Measurements from ENCODE around the gene HNRNPUL1.
A peak's percentile ranks its signal among the peaks of the same experiment; 100 is the strongest.

HNRNPUL1 gene

GRCh38 chr19:41300555-41300954 is 36.4 kb downstream of the HNRNPUL1 start:
- DNase-seq = no peak
- intact Hi-C loops (cut with DNase I) = no loop called here

GRCh38 chr19:41302624-41303351 is 38.6 kb downstream of the HNRNPUL1 start:
- DNase-seq = no peak
- intact Hi-C loops (cut with DNase I) = no loop called here

- no peak for DNase-seq
- intact Hi-C loops (cut with DNase I) = no loop called here
Measured at GRCh38 chr19:41303954-41304353, 39.8 kb downstream of the HNRNPUL1 start.

GRCh38 chr19:41304706-41305483 is 40.7 kb downstream of the HNRNPUL1 start:
- DNase-seq = no peak
- intact Hi-C loops (cut with DNase I) = no loop called here

- intact Hi-C loops (cut with DNase I) = no loop called here
- no peak for DNase-seq
Measured at GRCh38 chr19:41305927-41306793, 42.0 kb downstream of the HNRNPUL1 start.

GRCh38 chr19:41307090-41307875 is 43.1 kb downstream of the HNRNPUL1 start:
- DNase-seq = no peak
- intact Hi-C loops (cut with DNase I) = no loop called here

GRCh38 chr19:41307954-41308449 is 43.8 kb downstream of the HNRNPUL1 start:
- DNase-seq = no peak
- intact Hi-C loops (cut with DNase I) = loop anchor here (2.0 kb wide), 1 partner anchor 43 kb away; the partner anchor contains the start of gene HNRNPUL1

- DNase-seq = peak; percentile 53 to 97 (median 92)
- intact Hi-C loops (cut with DNase I) = loop anchor here (2.0 kb wide), 1 partner anchor 44 kb away; the partner anchor contains the start of gene HNRNPUL1
Measured at GRCh38 chr19:41308450-41309179, 44.4 kb downstream of the HNRNPUL1 start.

- peak in 7 of 42 donors; percentile 27 to 61 (median 41) for DNase-seq
- intact Hi-C loops (cut with DNase I) = loop anchor here (2.0 kb wide), 1 partner anchor 45 kb away; the partner anchor contains the start of gene HNRNPUL1
Measured at GRCh38 chr19:41309180-41310032, 45.2 kb downstream of the HNRNPUL1 start.

GRCh38 chr19:41310033-41310831 is 46.1 kb downstream of the HNRNPUL1 start, which contains the start of gene CCDC97:
CCDC97 (plus strand) TSS chr19:41310172; CDS start chr19:41310311, 139 bp downstream.
- peak; percentile 67 to 94 (median 88) for DNase-seq
- intact Hi-C loops (cut with DNase I) = no loop called here

GRCh38 chr19:41311072-41311471 is 46.9 kb downstream of the HNRNPUL1 start:
- intact Hi-C loops (cut with DNase I) = no loop called here
- no peak for DNase-seq

- intact Hi-C loops (cut with DNase I) = no loop called here
- DNase-seq = no peak
Measured at GRCh38 chr19:41311613-41312012, 47.4 kb downstream of the HNRNPUL1 start.

- intact Hi-C loops (cut with DNase I) = no loop called here
- no peak for DNase-seq
Measured at GRCh38 chr19:41316306-41316920, 52.2 kb downstream of the HNRNPUL1 start.

GRCh38 chr19:41318696-41319499 is 54.7 kb downstream of the HNRNPUL1 start:
- intact Hi-C loops (cut with DNase I) = no loop called here
- no peak for DNase-seq

Data from head of caudate nucleus (tissue), 42 donors.